Stimulated activated naive CD8-positive, alpha-beta T cell treated with anti-CD3 and anti-CD28 coated beads, Interleukin-15, Interleukin-2, amounts not matched to agents 100 ng/mL and 50 ng/mL, for 24 hours (primary cell): ENCODE data around the gene MSMP.

Experiments used
- H3K27ac Mint-ChIP-seq: one replicate; pipeline ENCODE4 v1.8.0; 2021; ENCODE audit warnings: mild to moderate bottlenecking, mixed read lengths
- H3K27me3 Mint-ChIP-seq: one replicate; pipeline ENCODE4 v1.8.0; 2021; ENCODE audit warnings: mixed read lengths
- H3K36me3 Mint-ChIP-seq: one replicate; pipeline ENCODE4 v1.8.0; 2021; ENCODE audit warnings: low read depth, mixed read lengths
- H3K4me1 Mint-ChIP-seq: one replicate; pipeline ENCODE4 v1.8.0; 2021; ENCODE audit warnings: low read depth, mixed read lengths
- H3K4me3 Mint-ChIP-seq: one replicate; pipeline ENCODE4 v1.8.0; 2021; ENCODE audit warnings: mild to moderate bottlenecking, mixed read lengths
- H3K9me3 Mint-ChIP-seq: one replicate; pipeline ENCODE4 v1.8.0; 2021; ENCODE audit warnings: mixed read lengths

Gene MSMP

GRCh38 chr9:35726931-35727330 is 27.1 kb downstream of the MSMP start:
- H3K27ac Mint-ChIP-seq: peak overlapping the region; percentile 69
- no peaks in the 10 kb centered on the region for H3K4me1 Mint-ChIP-seq
- no peaks in the 10 kb centered on the region for H3K9me3 Mint-ChIP-seq
- H3K27me3 Mint-ChIP-seq: no peaks in the 10 kb centered on the region
- peaks cover 35% of the 10 kb centered on the region for H3K36me3 Mint-ChIP-seq
- H3K4me3 Mint-ChIP-seq: peak overlapping the region; percentile 67

GRCh38 chr9:35725362-35725761 is 28.7 kb downstream of the MSMP start:
- Mint-ChIP-seq H3K36me3 (peaks cover 51% of the 10 kb centered on the region), H3K27ac (no peak overlapping the region), H3K27me3 (no peaks in the 10 kb centered on the region), H3K4me1 (no peaks in the 10 kb centered on the region), H3K9me3 (no peaks in the 10 kb centered on the region), H3K4me3 (no peak overlapping the region)

- Mint-ChIP-seq H3K36me3 (peaks cover 64% of the 10 kb centered on the region), H3K27ac (no peak overlapping the region), H3K9me3 (no peaks in the 10 kb centered on the region), H3K4me1 (no peaks in the 10 kb centered on the region), H3K4me3 (no peak overlapping the region), H3K27me3 (no peaks in the 10 kb centered on the region)
Observed at GRCh38 chr9:35723908-35724307, 30.2 kb downstream of the MSMP start.

GRCh38 chr9:35723426-35723825 is 30.6 kb downstream of the MSMP start:
- H3K27ac Mint-ChIP-seq: no peak overlapping the region
- H3K27me3 Mint-ChIP-seq: no peaks in the 10 kb centered on the region
- no peaks in the 10 kb centered on the region for H3K9me3 Mint-ChIP-seq
- H3K36me3 Mint-ChIP-seq: peaks cover 66% of the 10 kb centered on the region
- no peaks in the 10 kb centered on the region for H3K4me1 Mint-ChIP-seq
- H3K4me3 Mint-ChIP-seq: no peak overlapping the region

- H3K27me3 Mint-ChIP-seq: no peaks in the 10 kb centered on the region
- no peak overlapping the region for H3K4me3 Mint-ChIP-seq
- no peak overlapping the region for H3K27ac Mint-ChIP-seq
- no peaks in the 10 kb centered on the region for H3K4me1 Mint-ChIP-seq
- no peaks in the 10 kb centered on the region for H3K9me3 Mint-ChIP-seq
- H3K36me3 Mint-ChIP-seq: peaks cover 85% of the 10 kb centered on the region
Observed at GRCh38 chr9:35719546-35719945, 34.5 kb downstream of the MSMP start.

GRCh38 chr9:35718721-35719511 is 35.2 kb downstream of the MSMP start:
- H3K36me3 Mint-ChIP-seq: peaks cover 85% of the 10 kb centered on the region
- H3K4me1 Mint-ChIP-seq: no peaks in the 10 kb centered on the region
- no peaks in the 10 kb centered on the region for H3K9me3 Mint-ChIP-seq
- H3K27me3 Mint-ChIP-seq: no peaks in the 10 kb centered on the region
- no peak overlapping the region for H3K4me3 Mint-ChIP-seq
- no peak overlapping the region for H3K27ac Mint-ChIP-seq

- Mint-ChIP-seq H3K27ac (no peak overlapping the region), H3K27me3 (no peaks in the 10 kb centered on the region), H3K9me3 (no peaks in the 10 kb centered on the region), H3K4me3 (no peak overlapping the region), H3K36me3 (peaks cover 89% of the 10 kb centered on the region), H3K4me1 (no peaks in the 10 kb centered on the region)
Observed at GRCh38 chr9:35717132-35717870, 36.8 kb downstream of the MSMP start.

GRCh38 chr9:35716230-35716629 is 37.8 kb downstream of the MSMP start:
- Mint-ChIP-seq H3K4me3 (no peak overlapping the region), H3K9me3 (no peaks in the 10 kb centered on the region), H3K4me1 (no peaks in the 10 kb centered on the region), H3K27ac (no peak overlapping the region), H3K36me3 (peaks cover 86% of the 10 kb centered on the region), H3K27me3 (no peaks in the 10 kb centered on the region)

- no peak overlapping the region for H3K4me3 Mint-ChIP-seq
- H3K27ac Mint-ChIP-seq: no peak overlapping the region
- peaks cover 84% of the 10 kb centered on the region for H3K36me3 Mint-ChIP-seq
Observed at GRCh38 chr9:35714579-35715252, 39.4 kb downstream of the MSMP start.

GRCh38 chr9:35714123-35714522 is 40.0 kb downstream of the MSMP start:
- no peaks in the 10 kb centered on the region for H3K4me1 Mint-ChIP-seq
- H3K27ac Mint-ChIP-seq: no peak overlapping the region
- no peak overlapping the region for H3K4me3 Mint-ChIP-seq
- no peaks in the 10 kb centered on the region for H3K9me3 Mint-ChIP-seq
- H3K27me3 Mint-ChIP-seq: no peaks in the 10 kb centered on the region
- peaks cover 81% of the 10 kb centered on the region for H3K36me3 Mint-ChIP-seq

More at GRCh38 chr9:35714579-35715252, 39.4 kb downstream of the MSMP start:
- Mint-ChIP-seq H3K27me3 (no peaks in the 10 kb centered on the region), H3K4me1 (no peaks in the 10 kb centered on the region), H3K9me3 (no peaks in the 10 kb centered on the region)

- H3K36me3 Mint-ChIP-seq: peaks cover 83% of the 10 kb centered on the region
- H3K4me1 Mint-ChIP-seq: no peaks in the 10 kb centered on the region
- no peaks in the 10 kb centered on the region for H3K9me3 Mint-ChIP-seq
- H3K27ac Mint-ChIP-seq: peak overlapping the region; percentile 31
- H3K27me3 Mint-ChIP-seq: no peaks in the 10 kb centered on the region
- no peak overlapping the region for H3K4me3 Mint-ChIP-seq
Observed at GRCh38 chr9:35713578-35713977, 40.5 kb downstream of the MSMP start.

- Mint-ChIP-seq H3K27ac (no peak overlapping the region), H3K4me1 (no peaks in the 10 kb centered on the region), H3K27me3 (no peaks in the 10 kb centered on the region), H3K4me3 (no peak overlapping the region), H3K36me3 (peaks cover 83% of the 10 kb centered on the region), H3K9me3 (no peaks in the 10 kb centered on the region)
Observed at GRCh38 chr9:35712762-35713400, 41.2 kb downstream of the MSMP start.

GRCh38 chr9:35711501-35712428 is 42.3 kb downstream of the MSMP start:
- H3K4me3 Mint-ChIP-seq: no peak overlapping the region
- peaks cover 84% of the 10 kb centered on the region for H3K36me3 Mint-ChIP-seq
- H3K4me1 Mint-ChIP-seq: no peaks in the 10 kb centered on the region
- no peaks in the 10 kb centered on the region for H3K27me3 Mint-ChIP-seq
- H3K27ac Mint-ChIP-seq: no peak overlapping the region
- H3K9me3 Mint-ChIP-seq: no peaks in the 10 kb centered on the region
